Stimulated activated CD4-positive, alpha-beta T cell treated with anti-CD3 and anti-CD28 coated beads, Interleukin-15, amount 100 ng/mL, for 48 hours (primary cell): Measurements from ENCODE around the gene GTF2B.
"Not testable (repeated sequence)": the region's sequence is repeated elsewhere in the genome, so short reads cannot be mapped to it uniquely, and the experiment has no call there.

Source experiments
- DNase-seq, 2 donors: peaks; one replicate each; pipeline ENCODE4 v3.0.0-alpha.2; 2020; ENCODE audit warnings: low read depth in 2 of 2

The GTF2B gene

GRCh38 chr1:88885933-88886332, 5.4 kb downstream of the GTF2B start:
- DNase-seq = no peak

DNA sequence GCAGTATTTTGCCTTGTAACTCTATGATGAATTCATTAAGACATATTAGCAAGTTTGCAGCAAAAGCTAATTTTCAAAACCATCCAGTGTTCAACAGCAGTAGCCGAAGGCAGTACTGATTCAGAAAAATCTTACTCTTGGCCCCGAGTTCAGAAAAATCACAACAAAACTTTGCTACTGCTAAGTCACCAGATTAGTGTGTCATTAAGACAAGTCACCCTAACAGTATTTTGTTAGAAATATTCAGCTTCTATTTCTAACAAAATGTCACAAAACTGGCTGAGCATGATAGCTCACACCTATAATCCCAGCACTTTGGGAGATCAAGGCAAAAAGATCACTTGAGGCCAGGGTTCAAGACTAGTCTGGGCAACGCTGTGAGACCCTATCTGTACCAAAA, 8.2 kb downstream of the GTF2B start:
- no peak for DNase-seq

DNA sequence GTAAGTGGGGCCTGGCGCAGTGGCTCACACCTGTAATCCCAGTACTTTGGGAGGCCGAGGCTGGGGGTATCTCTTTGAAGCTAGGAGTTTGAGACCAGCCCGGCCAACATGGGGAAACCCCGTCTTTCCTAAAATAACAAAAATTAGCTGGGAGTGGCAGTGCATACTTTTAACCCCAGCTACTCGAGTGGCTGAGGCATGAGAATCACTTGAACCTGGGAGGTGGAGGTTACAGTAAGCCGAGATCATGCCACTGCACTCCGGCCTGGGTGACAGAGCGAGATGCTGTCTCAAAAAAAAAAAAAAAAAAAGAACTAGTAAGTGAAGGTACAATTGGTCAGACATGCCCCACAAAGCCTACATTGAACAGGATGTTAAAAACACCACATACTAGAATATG, 10.7 kb downstream of the GTF2B start:
- not testable (repeated sequence) for DNase-seq

DNA sequence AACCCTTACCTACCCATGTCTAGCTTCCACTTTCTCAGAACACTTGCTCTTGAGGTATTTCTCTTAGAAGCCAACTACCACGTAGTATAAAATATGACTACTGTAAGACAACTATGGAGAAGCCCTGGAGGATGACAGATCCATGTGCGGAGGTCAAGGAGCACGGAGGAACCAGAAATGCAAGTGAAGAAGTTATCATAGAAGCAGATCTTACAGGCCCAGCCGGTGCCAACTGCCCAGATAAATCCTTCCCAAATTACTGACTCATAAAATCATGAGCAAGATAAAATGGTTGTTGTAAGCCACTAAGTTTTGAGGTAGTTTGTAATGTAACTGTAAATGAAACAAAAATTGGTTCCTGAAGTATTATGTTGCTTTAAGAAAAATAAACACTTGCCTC, 12.6 kb downstream of the GTF2B start:
- no peak for DNase-seq

- DNase-seq = no peak
These were observed 13.5 kb downstream of the GTF2B start for GRCh38 chr1:88877911-88878310.

DNA sequence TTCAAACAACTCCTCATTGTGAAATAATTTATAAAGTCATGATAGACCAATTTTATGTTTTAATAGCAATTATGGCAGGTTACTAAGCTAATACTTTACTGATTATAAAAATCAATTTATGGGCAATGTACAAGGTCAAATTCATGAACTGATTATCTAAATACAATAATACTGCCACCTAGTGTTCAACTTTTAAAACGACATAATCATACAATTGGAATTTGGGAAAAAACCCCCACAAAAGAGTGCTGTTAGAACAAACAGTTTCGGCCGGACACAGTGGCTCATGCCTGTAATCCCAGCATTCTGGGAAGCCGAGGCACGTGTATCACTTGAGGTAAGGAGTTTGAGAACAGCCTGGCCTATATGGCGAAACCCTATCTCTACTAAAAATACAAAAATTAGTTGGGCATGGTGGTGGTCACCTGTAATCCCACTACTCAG, 14.0 kb downstream of the GTF2B start:
- DNase-seq = no peak

- no peak for DNase-seq
These were observed 14.6 kb downstream of the GTF2B start for GRCh38 chr1:88876573-88877365.

- DNase-seq = no peak
These were observed 15.8 kb downstream of the GTF2B start for GRCh38 chr1:88875595-88875994.

DNA sequence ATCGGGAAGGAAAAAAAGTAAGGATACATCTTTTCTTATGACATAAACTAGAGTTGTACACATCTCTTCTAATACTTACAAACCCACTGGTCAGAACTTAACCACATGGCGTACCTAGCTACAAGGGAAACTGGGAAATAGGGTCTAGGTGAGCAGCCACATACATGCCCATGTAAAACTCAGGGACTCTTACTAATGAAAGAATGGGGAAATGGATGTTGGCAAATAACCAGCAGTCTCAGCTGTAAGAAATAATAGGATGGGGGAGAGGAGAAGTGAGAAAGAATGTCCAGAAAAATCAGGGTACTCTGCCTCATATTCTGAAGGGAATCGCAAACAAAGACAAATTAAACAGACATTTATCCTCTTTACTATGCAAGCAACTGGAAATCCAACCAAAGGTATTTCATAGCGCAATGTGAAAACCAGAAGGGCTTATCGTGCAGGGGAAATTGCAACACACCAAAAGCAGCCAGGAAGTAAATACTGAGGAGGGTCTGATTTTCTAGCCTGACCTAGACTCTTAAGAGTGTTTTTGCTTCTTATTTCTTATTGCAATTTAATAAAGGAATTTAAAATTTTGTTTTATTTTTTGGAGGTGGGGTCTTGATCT, 17.5 kb downstream of the GTF2B start:
- no peak for DNase-seq

GRCh38 chr1:88869644-88870043, 21.7 kb downstream of the GTF2B start:
- not testable (repeated sequence) for DNase-seq

DNA sequence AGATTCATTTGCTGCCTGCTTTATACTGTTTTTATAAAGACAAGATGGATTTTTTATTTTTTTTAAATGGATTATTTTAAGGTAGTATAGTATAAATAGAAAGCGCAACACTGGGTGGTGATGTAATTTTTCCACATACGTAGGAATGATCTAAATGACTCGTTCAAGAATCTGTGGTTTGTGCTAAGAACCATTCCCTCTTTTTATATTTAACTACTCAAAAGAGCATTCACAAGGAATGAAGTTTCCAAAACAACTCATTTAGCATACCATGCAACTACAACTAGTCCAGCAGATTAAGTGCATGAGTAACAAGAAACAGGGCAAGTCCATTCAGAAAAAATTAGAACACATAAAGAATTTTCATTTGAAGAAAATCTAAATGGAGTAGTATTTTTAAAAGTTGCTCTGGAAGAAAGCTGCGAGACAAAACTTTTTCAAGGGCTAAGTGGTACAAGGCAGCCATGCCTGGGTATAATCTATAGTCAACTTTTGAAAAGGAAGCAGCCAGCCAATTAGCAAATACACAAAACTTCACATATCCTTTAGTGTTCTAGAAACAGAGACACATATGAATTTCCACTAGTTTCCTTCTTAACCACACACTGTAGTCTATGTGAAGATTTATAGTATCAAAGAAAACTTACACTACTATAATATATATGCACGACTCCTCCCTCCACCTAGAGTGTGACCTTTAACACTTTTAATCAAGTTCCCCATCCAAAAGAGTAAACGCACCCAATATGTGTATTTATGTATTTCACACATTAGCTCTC, 23.4 kb downstream of the GTF2B start:
- no peak for DNase-seq

GRCh38 chr1:88851303-88852063, 39.9 kb downstream of the GTF2B start:
- no peak for DNase-seq

- no peak for DNase-seq
These were observed 43.7 kb downstream of the GTF2B start for GRCh38 chr1:88847643-88848042.

- no peak for DNase-seq
These were observed 65.6 kb downstream of the GTF2B start for GRCh38 chr1:88825721-88826120.

GRCh38 chr1:88819642-88820041, 71.7 kb downstream of the GTF2B start:
- DNase-seq = not testable (repeated sequence)

DNA sequence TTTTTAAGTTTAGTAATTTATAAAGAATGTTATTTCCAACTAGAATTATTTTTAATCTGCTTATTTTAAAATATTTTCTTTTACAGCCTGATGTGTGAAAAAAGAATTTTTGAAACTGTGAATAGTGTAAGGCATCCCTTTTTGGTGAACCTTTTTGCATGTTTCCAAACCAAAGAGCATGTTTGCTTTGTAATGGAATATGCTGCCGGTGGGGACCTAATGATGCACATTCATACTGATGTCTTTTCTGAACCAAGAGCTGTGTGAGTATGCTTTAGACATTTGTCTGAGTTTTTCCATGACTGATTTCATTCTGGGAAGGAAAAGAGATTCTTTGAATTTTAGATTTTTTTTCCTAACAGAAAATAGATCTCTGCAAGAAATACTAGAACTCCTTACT, 77.9 kb downstream of the GTF2B start:
- DNase-seq = no peak

GRCh38 chr1:88812366-88812765, 79.0 kb downstream of the GTF2B start:
- no peak for DNase-seq

GRCh38 chr1:88803444-88803843, 87.9 kb downstream of the GTF2B start:
- DNase-seq = no peak

DNA sequence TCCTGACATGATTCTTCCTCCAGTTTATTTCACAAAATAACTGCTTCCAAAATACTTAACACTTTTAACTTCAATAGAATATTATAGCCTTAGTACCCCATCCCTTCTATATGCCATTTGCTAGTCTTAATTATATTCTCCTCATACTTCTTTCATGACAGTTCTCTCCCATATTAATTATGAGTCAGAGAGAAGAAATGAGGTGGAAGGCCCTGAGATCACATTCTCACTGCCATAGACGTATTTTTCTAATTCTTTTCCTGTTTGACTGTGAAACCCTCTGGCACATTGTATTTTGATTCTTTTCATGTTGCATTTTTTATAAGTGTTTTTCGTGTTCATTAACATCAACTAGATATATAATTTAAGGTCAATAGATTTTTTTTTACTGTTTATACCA, 88.4 kb downstream of the GTF2B start:
- no peak for DNase-seq
